H1 (cell line): ENCODE data around the gene SECTM1. TPM values are rescaled to one million over a fixed set of nuclear protein-coding genes. Genes with fewer than 3 reads are reported as not detected.

Experiments
- CTCF ChIA-PET: fragments of 300-600 bp; sonication (Branson Sonifier 250); formaldehyde crosslinking; loops from one replicate; lab custom pipeline; 2021; ENCODE audit not compliant: partially characterized antibody; lab: Charles Lee
- POLR2A ChIA-PET: fragments of 300-600 bp; sonication (Branson Sonifier 250); formaldehyde crosslinking; loops from one replicate; lab custom pipeline; 2021; ENCODE audit warnings: inconsistent platforms; ENCODE audit not compliant: partially characterized antibody; lab: Charles Lee
- DNase-seq, 2 experiments: peaks; one replicate each; pipeline versions ENCODE4 v3.0.0 to v3.0.0-alpha.2; 2010 to 2022; ENCODE audit warnings: low spot score in 2 of 2, low read depth in 1 of 2, mixed read lengths in 1 of 2
- FAIRE-seq: peaks from 2 replicates; lab custom pipeline; 2011; peaks lifted over from hg19 to GRCh38; lab: Jason Lieb, UNC
- H2AFZ ChIP-seq: 2 replicates; pipeline ENCODE4 v1.8.1; 2012; ENCODE audit warnings: low read length, inconsistent platforms
- H2AK5ac ChIP-seq: 2 replicates; pipeline ENCODE4 v1.6.1; 2013; ENCODE audit warnings: low read depth, low read length
- H2BK120ac ChIP-seq: replicated peaks from 2 replicates; pipeline ENCODE3; 2013; ENCODE audit warnings: low read depth, low read length, inconsistent platforms
- H2BK12ac ChIP-seq: 2 replicates; pipeline ENCODE4 v1.6.1; 2013; ENCODE audit warnings: low read depth, low read length
- H2BK15ac ChIP-seq: 2 replicates; pipeline ENCODE4 v1.6.1; 2013; ENCODE audit warnings: low read length
- H2BK20ac ChIP-seq: 2 replicates; pipeline ENCODE4 v1.6.1; 2013; ENCODE audit warnings: low read length
- H2BK5ac ChIP-seq: 2 replicates; pipeline ENCODE4 v1.6.1; 2013; ENCODE audit warnings: low read depth, low read length
- H3K14ac ChIP-seq: 2 replicates; pipeline ENCODE4 v1.6.1; 2013; ENCODE audit warnings: inconsistent platforms; ENCODE audit not compliant: insufficient read length
- H3K18ac ChIP-seq: 2 replicates; pipeline ENCODE4 v1.6.1; 2013; ENCODE audit warnings: low read length; ENCODE audit errors: extremely low read depth
- H3K23ac ChIP-seq: 2 replicates; pipeline ENCODE4 v1.6.1; 2013; ENCODE audit warnings: inconsistent platforms; ENCODE audit not compliant: insufficient read length
- H3K23me2 ChIP-seq: 2 replicates; pipeline ENCODE4 v1.6.1; 2013; ENCODE audit warnings: low read depth, low read length
- H3K27ac ChIP-seq: 2 replicates; pipeline ENCODE4 v1.6.1; 2011; ENCODE audit warnings: low read depth, low read length, inconsistent platforms
- H3K27me3 ChIP-seq, 4 experiments: replicated peaks in 1 of 4; 1 replicate in 1 of 4; 2 replicates in 3 of 4; pipeline versions ENCODE4 v1.6.1 to v1.8.1; 2011 to 2013; ENCODE audit warnings: low read length in 3 of 4, mild to moderate bottlenecking in 3 of 4, inconsistent platforms in 2 of 4, mixed read lengths in 2 of 4, moderate library complexity in 1 of 4; ENCODE audit not compliant: control insufficient read depth in 3 of 4, insufficient read depth in 3 of 4; ENCODE audit errors: extremely low read depth in 1 of 4
- H3K36me3 ChIP-seq, 4 experiments: 2 replicates each; pipeline versions ENCODE4 v1.6.1 to v1.8.1; 2011 to 2013; ENCODE audit warnings: mild to moderate bottlenecking in 4 of 4, low read length in 3 of 4, moderate library complexity in 2 of 4, control low read depth in 1 of 4, inconsistent platforms in 1 of 4; ENCODE audit not compliant: insufficient read depth in 4 of 4, control insufficient read depth in 2 of 4
- H3K4ac ChIP-seq: replicated peaks from 2 replicates; pipeline ENCODE3; 2013; ENCODE audit warnings: low read length, low read depth, mixed read lengths, inconsistent platforms; ENCODE audit not compliant: insufficient read length
- H3K4me1 ChIP-seq, 4 experiments: replicated peaks in 1 of 4; 1 replicate in 1 of 4; 2 replicates in 3 of 4; pipeline versions ENCODE4 v1.6.1 to v1.8.1; 2011 to 2013; ENCODE audit warnings: low read length in 3 of 4, inconsistent platforms in 2 of 4, mixed read lengths in 1 of 4; ENCODE audit not compliant: insufficient read depth in 4 of 4, control insufficient read depth in 3 of 4
- H3K4me2 ChIP-seq, 2 experiments: 2 replicates each; pipeline versions ENCODE4 v1.6.1 to v1.8.1; 2011 to 2013; ENCODE audit warnings: low read depth in 2 of 2, low read length in 2 of 2, control low read depth in 1 of 2, inconsistent platforms in 1 of 2, mild to moderate bottlenecking in 1 of 2; ENCODE audit not compliant: insufficient read depth in 1 of 2
- H3K4me3 ChIP-seq, 4 experiments: fragments of 200-600, 300-600 bp in 1 of 4; sonication (generic), shearing (Covaris generic), sonication (Bioruptor Twin) in 1 of 4; 2 replicates each; pipeline versions ENCODE4 v1.5.1 to v1.8.1; 2011 to 2016; ENCODE audit warnings: low read length in 4 of 4, low read depth in 3 of 4, control low read depth in 2 of 4, inconsistent platforms in 2 of 4, mild to moderate bottlenecking in 2 of 4, mixed read lengths in 1 of 4, moderate library complexity in 1 of 4; ENCODE audit not compliant: insufficient read depth in 2 of 4; ENCODE audit errors: extremely low read depth in 1 of 4
- H3K56ac ChIP-seq: replicated peaks from 2 replicates; pipeline ENCODE3; 2013; ENCODE audit warnings: low read depth, mild to moderate bottlenecking, mixed read lengths, low read length, inconsistent platforms; ENCODE audit not compliant: insufficient read length
- H3K79me1 ChIP-seq: 2 replicates; pipeline ENCODE4 v1.6.1; 2013; ENCODE audit warnings: low read depth, low read length, control low read depth
- H3K79me2 ChIP-seq, 2 experiments: 2 replicates each; pipeline versions ENCODE4 v1.6.1 to v1.8.1; 2012 to 2013; ENCODE audit warnings: low read length in 2 of 2, mild to moderate bottlenecking in 2 of 2, inconsistent platforms in 1 of 2; ENCODE audit not compliant: insufficient read depth in 2 of 2, control insufficient read depth in 1 of 2
- H3K9ac ChIP-seq, 4 experiments: replicated peaks in 1 of 4; 1 replicate in 1 of 4; 2 replicates in 3 of 4; pipeline versions ENCODE4 v1.6.1 to v1.8.1; 2011 to 2013; ENCODE audit warnings: low read depth in 3 of 4, low read length in 3 of 4, control low read depth in 2 of 4, mild to moderate bottlenecking in 2 of 4, moderate library complexity in 2 of 4, inconsistent platforms in 1 of 4; ENCODE audit errors: extremely low read depth in 1 of 4
- H3K9me3 ChIP-seq, 2 experiments: 2 replicates each; pipeline versions ENCODE4 v1.6.1 to v1.8.1; 2012 to 2013; ENCODE audit warnings: mild to moderate bottlenecking in 2 of 2, moderate library complexity in 2 of 2, control low read depth in 1 of 2, inconsistent platforms in 1 of 2, low read depth in 1 of 2, low read length in 1 of 2, mixed read lengths in 1 of 2; ENCODE audit not compliant: insufficient read depth in 2 of 2
- H4K20me1 ChIP-seq, 2 experiments: replicated peaks in 1 of 2; 2 replicates each; pipeline versions ENCODE3 to v1.8.1; 2011 to 2013; ENCODE audit warnings: inconsistent platforms in 2 of 2, low read length in 2 of 2, mild to moderate bottlenecking in 1 of 2; ENCODE audit not compliant: insufficient read depth in 2 of 2, control insufficient read depth in 1 of 2
- H4K5ac ChIP-seq: 2 replicates; pipeline ENCODE4 v1.6.1; 2013; ENCODE audit warnings: low read length, low read depth, mixed read lengths, inconsistent platforms; ENCODE audit not compliant: insufficient read length
- H4K8ac ChIP-seq: 2 replicates; pipeline ENCODE4 v1.8.0; 2013; ENCODE audit warnings: mild to moderate bottlenecking, moderate library complexity, low read length, inconsistent platforms; ENCODE audit not compliant: insufficient read depth; ENCODE audit errors: extremely low read depth
- H4K91ac ChIP-seq: replicated peaks from 2 replicates; pipeline ENCODE3; 2013; ENCODE audit warnings: low read length, mixed read lengths, inconsistent platforms; ENCODE audit not compliant: insufficient read length
- CREB1 ChIP-seq: IDR thresholded peaks from 2 replicates; pipeline ENCODE4 v1.6.1; 2012; ENCODE audit warnings: inconsistent platforms
- GABPA ChIP-seq: IDR thresholded peaks from 2 replicates; pipeline ENCODE4 v1.6.1; 2011; ENCODE audit warnings: mild to moderate bottlenecking, low read length, moderate library complexity, borderline replicate concordance; ENCODE audit not compliant: insufficient read depth
- HDAC2 ChIP-seq, 2 experiments: fragments of 300-600 bp in 1 of 2; sonication (generic) in 1 of 2; IDR thresholded peaks; 2 replicates each; pipeline ENCODE4 v1.6.1; 2011 to 2012; ENCODE audit warnings: low read depth in 2 of 2, low read length in 2 of 2, mild to moderate bottlenecking in 2 of 2, moderate library complexity in 2 of 2, borderline replicate concordance in 1 of 2, inconsistent platforms in 1 of 2
- JUN ChIP-seq: IDR thresholded peaks from 2 replicates; pipeline ENCODE4 v1.6.1; 2011; ENCODE audit warnings: low read depth, mild to moderate bottlenecking, improper control_type of control experiment, low read length
- KDM5A ChIP-seq: fragments of 200-600 bp; IDR thresholded peaks from 2 replicates; pipeline ENCODE4 v1.7.1; 2012; ENCODE audit warnings: mild to moderate bottlenecking, low read length, inconsistent platforms, mixed read lengths
- POLR2A ChIP-seq, 2 experiments: IDR thresholded peaks; 1 replicate in 1 of 2; 2 replicates in 1 of 2; pipeline ENCODE4 v1.6.1; 2011; ENCODE audit warnings: low read depth in 2 of 2, low read length in 2 of 2, mild to moderate bottlenecking in 2 of 2; ENCODE audit errors: control extremely low read depth in 1 of 2
- SP1 ChIP-seq: IDR thresholded peaks from 2 replicates; pipeline ENCODE4 v1.6.1; 2011; ENCODE audit warnings: low read depth, low read length
- TCF12 ChIP-seq: IDR thresholded peaks from 2 replicates; pipeline ENCODE4 v1.6.1; 2011; ENCODE audit warnings: low read depth, mild to moderate bottlenecking, low read length
- ZNF274 ChIP-seq: IDR thresholded peaks from 2 replicates; pipeline ENCODE4 v1.7.0; 2012; ENCODE audit warnings: low read length, borderline replicate concordance; ENCODE audit errors: extremely low read depth
- WGBS, 2 experiments: shearing (Covaris generic) in 1 of 2; methylation state at CpG; one replicate each; pipeline versions ENCODE4 v1.1.6 to v1.1.7; 2013 to 2015; ENCODE audit warnings: low lambda C conversion rate in 2 of 2, mixed read lengths in 2 of 2, inconsistent platforms in 1 of 2, low coverage in 1 of 2, missing lambda C conversion rate in 1 of 2; ENCODE audit not compliant: insufficient replicate concordance in 2 of 2, insufficient coverage in 1 of 2, insufficient read length in 1 of 2; ENCODE audit errors: extremely low coverage in 1 of 2, missing lambda C conversion rate in 1 of 2; 5-methylcytosine and 5-hydroxymethylcytosine counted together
- polyA plus RNA-seq, 7 experiments: library from polyadenylated mRNA; depleted of rRNA in 3 of 7; stranded (reverse) in 5 of 7; unstranded in 2 of 7; fragments of >200 nt in 5 of 7; fragments of 200-250 nt in 2 of 7; gene quantifications; 1 replicate in 5 of 7; 2 replicates in 1 of 7; 4 replicates in 1 of 7; pipeline versions ENCODE4 v1.2.1 to v1.2.3, GENCODE V29; 2011 to 2013; ENCODE audit warnings: missing spikeins in 2 of 7, mixed read lengths in 2 of 7
- total RNA-seq: library from RNA; stranded (reverse); fragmentation: NEBNext Ultra II Directional; extraction: Animal tissue kit (Norgen Biotek cat#: 25700); gene quantifications from 2 replicates; pipeline ENCODE4 v1.2.1, GENCODE V29; 2021

SECTM1 gene
- total and polyA plus RNA-seq, 2 of the 8 experiments (the other 6 are each of a cell fraction or from before 2014, with no cell fraction given): 0.20 to 0.65 TPM

- CTCF ChIA-PET: no interaction called here
- no peak for FAIRE-seq
Measured at GRCh38 chr17:82276938-82277337, 56.6 kb downstream of the SECTM1 start.

More at GRCh38 chr17:82276938-82277337, 56.6 kb downstream of the SECTM1 start:
- no peak overlapping the region for H3K23ac ChIP-seq
- no peak overlapping the region for H2BK15ac ChIP-seq
- H3K9me3 ChIP-seq: no peaks in the 10 kb centered on the region
- POLR2A ChIA-PET: no interaction called here
- H3K36me3 ChIP-seq: peaks cover 0 to 2% (median 0%) of the 10 kb centered on the region in 4 experiments; a peak in 2 of 8 replicates
- no peak overlapping the region for H2BK12ac ChIP-seq
- peaks cover 3% of the 10 kb centered on the region for H3K79me1 ChIP-seq
- no peak overlapping the region for H2AFZ ChIP-seq
- H3K4me1 ChIP-seq: peaks cover 0 to 21% (median 7%) of the 10 kb centered on the region in 4 experiments; a peak in 6 of 7 replicates
- peaks cover 6 to 8% of the 10 kb centered on the region in 2 experiments for H3K79me2 ChIP-seq
- no peak overlapping the region for H2BK120ac ChIP-seq
- H2BK5ac ChIP-seq: no peak overlapping the region
- TF ChIP-seq CREB1 (no peak), KDM5A (no peak), SP1 (no peak), HDAC2 (IDR thresholded peaks at IDR 0.05; ENCODE audit: borderline replicate concordance in 1 of 2, low read depth in 2 of 2, low read length in 2 of 2) (no peak), ZNF274 (no peak), TCF12 (no peak), JUN (no peak), GABPA (no peak), POLR2A (IDR thresholded peaks at IDR 0.05; ENCODE audit: control extremely low read depth in 1 of 2, low read depth in 2 of 2, low read length in 2 of 2) (no peak)
- TF ChIP-seq, all 59 proteins: peak for 0
- Histone ChIP-seq H3K4me2 (no peak overlapping the region), H4K20me1 (peaks cover 0 to 11% of the 10 kb centered on the region in 2 experiments), H3K9ac (no peak overlapping the region), H3K56ac (no peak overlapping the region), H3K18ac (no peak overlapping the region), H3K27me3 (peaks cover 0 to 5% (median 5%) of the 10 kb centered on the region in 4 experiments; a peak in 3 of 7 replicates), H3K27ac (no peak overlapping the region), H3K4ac (no peak overlapping the region), H4K91ac (no peak overlapping the region), H2BK20ac (no peak overlapping the region), H2AK5ac (no peak overlapping the region; the same call in 1 of the 2 replicates), H4K5ac (no peak overlapping the region), H4K8ac (no peak overlapping the region), H3K23me2 (peaks cover 6% of the 10 kb centered on the region), H3K4me3 (no peak overlapping the region), H3K14ac (no peak overlapping the region)
- DNase-seq: no peak
- WGBS, 2 experiments: 90% methylated on average over 5 of the region's 5 CpGs; no CpG with 5 or more reads in 1 of the 2 experiments
